HG02943 (cell line): Measurements from ENCODE around the gene ZNF138.

Experiments
- ATAC-seq: cut with Tn5 transposase; IDR thresholded peaks from one replicate; pipeline ENCODE4 v1.9.1; 2021; ENCODE audit warnings: mild to moderate bottlenecking, low read depth, moderate library complexity; ENCODE audit not compliant: unreplicated experiment

The ZNF138 gene

DNA sequence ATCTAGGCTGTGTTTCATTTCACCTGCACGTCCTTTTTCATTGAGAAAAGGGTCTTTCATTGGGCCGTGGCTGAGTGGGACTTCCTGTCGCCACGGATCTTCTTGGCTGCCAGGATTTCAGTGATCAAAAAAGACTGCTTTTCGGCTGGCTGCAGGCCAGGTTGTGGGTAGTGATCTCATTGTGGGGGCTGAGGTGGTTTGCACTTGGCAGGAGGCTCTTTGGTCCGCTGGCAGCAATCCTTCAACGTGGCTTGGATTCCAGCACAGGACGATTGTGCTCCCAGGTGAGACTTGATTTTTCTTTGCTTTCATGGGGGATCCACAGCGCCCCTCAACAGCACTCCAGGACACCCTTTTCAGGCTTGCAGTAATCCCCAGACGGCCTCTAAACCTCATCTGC lies 79.9 kb downstream of the ZNF138 start:
- ATAC-seq, result no peak

GRCh38 chr7:64874562-64875250 lies 80.5 kb downstream of the ZNF138 start:
- no peak for ATAC-seq

- no peak for ATAC-seq
Measured at GRCh38 chr7:64875258-64875657, 81.0 kb downstream of the ZNF138 start.

GRCh38 chr7:64875658-64876406 lies 81.6 kb downstream of the ZNF138 start:
- no peak for ATAC-seq

GRCh38 chr7:64876792-64877713 lies 82.8 kb downstream of the ZNF138 start:
- ATAC-seq, result no peak

DNA sequence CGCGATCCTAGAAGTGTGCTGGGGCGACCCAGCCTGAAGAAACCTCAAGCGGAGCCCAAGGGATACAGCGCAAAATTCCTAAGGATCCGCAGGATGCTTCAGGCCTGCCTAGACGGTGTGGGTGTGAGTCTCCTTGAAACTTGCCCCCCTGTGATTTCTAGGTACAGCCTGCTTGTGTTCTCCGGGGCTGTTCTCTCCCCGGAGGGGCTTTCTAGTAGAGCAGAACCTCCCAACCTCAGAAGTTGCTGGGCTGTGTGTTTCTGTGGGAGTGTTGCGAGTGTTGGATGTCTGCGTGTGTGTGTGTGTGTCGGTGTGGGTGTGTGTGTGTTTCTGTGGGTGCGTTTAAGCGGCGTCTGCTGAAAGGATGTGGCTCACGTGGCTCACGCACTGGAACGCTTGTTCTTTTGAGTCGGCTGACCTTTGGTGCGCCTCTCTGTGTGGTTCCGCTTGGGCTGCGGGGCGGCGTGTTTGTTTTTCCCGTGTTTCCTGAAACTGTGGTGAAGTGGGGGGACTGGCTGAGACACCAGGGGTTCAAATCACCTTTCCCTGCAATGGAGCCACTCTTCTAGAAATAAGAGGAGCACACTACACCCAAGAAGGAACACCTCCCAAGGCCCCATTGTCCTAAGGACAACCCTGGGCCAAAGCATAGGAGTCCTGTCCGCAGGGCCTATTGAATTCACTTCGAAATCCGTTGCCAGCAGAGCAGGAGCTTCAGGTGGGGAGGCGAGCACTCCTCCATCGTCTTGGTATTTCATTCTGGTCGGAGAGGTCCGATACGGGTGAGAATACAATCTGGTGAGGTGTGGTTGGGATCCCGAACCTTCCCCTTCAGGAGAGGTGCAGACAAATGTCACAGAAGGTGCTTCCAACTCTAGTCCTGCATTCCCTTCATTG lies 83.7 kb downstream of the ZNF138 start:
- no peak for ATAC-seq

DNA sequence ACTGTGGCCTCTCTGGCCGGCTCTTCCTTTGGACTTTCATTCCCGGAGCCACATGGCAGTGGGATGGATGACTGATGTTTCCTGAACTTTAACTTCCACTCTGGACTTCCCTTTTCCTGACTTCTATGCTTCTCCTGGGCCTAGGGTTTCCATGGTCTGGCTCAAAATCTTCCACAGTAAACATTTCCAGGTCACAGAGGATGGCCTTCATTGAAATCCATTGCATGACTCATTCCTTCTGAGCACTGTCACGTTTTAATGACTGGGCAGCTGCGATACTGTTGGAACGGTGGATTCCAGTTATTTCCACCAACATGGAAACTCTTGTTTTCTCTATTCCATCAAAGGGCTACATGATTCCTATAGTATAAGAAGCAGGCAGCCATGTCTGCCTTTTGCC lies 84.5 kb downstream of the ZNF138 start:
- ATAC-seq, result no peak

- ATAC-seq, result no peak
Measured at GRCh38 chr7:64879086-64879730, 85.0 kb downstream of the ZNF138 start.

DNA sequence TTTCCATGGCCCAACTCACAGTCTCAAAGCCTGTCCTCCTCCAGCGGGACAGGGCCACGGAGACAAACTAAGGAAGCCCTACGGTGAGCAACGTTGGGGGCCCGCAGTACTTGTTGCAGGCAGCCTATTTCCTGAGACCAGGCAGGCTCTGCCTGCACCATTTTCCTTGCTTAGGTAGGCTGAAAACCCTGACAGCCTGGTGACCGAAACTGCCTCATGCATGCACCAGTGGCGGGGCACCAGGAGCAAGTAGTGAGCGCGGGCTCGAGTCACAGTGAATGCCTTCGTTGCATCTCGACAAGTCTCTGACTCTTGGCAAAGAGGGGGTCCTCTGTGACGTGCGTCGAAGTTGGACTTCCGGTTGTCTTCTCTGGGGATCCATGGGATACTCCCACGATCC lies 85.6 kb downstream of the ZNF138 start:
- no peak for ATAC-seq

DNA sequence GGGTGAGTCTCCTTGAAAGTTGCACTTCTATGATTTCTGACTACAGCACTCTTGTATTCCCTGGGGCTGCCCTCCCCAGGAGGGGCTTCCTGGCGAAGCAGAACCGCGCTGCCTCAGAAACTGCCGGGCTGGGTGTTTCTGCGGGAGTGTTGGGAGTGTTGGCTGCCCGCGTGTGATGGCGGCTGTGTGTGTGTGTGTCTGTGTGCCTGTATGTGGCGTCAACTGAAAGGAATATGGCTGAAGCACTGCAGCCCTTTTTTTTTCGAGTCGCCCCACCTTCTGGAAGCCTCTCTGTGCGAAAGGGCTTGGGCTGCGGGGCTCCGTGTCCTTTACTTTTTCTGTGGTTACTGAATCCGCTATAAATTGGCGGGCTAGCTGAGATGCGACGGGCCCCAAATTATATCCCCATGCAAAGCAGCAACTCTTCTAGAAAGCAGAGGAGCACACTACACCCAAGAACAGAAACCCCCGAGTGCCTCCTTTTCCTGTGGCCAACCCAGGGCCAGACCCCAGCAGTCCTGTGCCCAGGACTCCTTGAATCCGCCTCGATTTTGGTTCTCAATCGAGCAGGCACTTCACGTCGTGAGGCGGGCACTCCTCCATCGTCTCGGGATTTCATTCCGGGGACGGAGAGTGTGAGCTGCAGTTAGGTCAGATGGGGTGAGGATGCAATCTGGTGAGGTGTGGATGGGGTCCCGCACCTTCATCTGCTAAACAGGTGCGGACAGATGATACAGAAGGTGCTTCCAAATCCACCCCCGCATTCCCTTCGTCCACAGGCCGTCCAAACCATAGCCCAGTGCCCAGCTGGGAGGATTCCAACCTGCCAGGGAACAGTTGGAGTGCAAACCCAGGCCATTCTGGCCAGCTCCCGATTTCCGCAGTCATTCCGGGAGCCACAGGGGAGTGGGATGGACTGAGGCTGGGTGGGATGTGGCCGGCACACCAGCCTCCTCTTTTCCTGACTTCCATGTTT lies 86.4 kb downstream of the ZNF138 start:
- no peak for ATAC-seq

DNA sequence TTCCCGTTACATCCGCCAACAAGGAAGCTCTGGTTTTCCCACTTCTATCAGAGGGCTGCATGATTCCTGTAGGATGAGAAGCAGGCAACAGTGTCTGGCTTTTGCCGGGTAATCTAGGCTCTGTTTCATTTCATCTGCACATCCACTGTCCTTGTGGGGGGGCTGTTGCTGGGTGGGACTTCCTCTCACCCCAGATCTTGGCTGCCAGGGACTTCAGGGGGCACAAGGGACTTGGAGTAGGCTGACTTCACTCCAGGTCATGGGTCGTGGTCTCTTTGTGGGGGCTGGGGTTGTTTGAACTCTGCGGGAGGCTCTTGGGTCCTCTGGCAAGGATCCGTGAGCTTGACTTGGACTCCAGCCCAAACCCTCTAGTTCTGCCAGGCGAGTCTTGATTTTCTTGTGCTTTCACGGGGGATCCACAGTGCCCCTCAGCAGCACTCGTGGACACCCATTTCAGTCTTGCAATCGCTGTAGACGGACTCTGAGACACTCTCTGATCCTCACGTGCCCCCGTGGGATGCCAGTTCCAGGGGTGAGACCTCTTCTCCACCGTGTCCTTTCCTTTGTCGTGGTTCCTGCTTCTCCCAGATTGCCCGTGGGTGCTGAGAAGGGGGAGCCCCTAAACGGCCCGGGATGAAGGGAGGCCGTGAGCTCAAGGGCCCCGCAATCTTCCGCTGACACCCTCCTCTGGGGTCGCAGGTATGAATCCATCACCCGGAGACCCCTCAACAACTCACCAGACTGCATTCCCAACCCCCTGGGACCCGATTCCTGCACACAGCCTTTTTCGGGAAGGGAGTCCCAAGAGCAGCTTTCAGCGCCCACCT lies 87.4 kb downstream of the ZNF138 start:
- ATAC-seq, result no peak

DNA sequence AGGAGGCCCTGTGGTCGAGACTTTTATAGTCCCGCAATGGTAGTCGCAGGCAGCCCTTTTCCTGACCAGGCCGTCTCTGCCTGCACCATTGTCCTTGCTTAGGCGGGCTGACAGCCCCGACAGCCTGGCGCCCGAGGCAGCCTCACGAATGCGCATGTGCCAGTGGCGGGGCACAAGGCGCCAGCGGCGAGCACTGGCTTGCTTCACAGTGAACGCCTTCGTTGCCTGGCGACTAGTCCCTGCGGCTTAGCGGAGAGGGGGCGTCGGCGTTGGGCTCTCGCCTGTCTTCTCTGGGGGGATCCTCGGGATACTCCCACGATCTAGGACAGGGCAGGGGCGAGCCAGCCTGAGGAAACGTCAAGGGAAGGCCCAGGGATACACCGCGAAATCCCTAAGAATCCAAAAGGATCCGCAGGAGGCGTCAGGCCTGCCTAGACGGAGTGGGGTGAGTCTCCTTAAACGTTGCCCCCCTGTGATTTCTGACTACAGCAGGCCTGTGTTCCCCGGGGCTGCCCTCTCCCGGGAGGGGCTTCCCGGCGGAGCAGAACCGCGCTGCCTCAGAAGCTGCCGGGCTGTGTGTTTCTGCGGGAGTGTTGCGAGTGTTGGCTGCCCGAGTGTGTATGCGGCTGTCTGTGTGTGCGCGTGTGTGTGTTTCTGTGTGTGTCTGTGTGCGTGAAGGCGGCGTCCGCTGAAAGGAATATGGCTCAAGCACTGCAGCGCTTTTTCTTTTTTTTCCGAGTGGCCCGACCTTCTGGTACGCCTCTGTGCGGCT lies 88.3 kb downstream of the ZNF138 start:
- no peak for ATAC-seq
